Urothelium cell line (cell line): ENCODE measurements around the gene PDE3A.
"Not testable (repeated sequence)": the region's sequence is repeated elsewhere in the genome, so short reads cannot be mapped to it uniquely, and the experiment has no call there.

Source experiments
- DNase-seq: peaks from one replicate; pipeline ENCODE4 v3.0.0; 2011; ENCODE audit warnings: low spot score, mixed read lengths
- FAIRE-seq: peaks from 2 replicates; lab custom pipeline; 2011; peaks lifted over from hg19 to GRCh38; lab: Jason Lieb, UNC

Gene PDE3A

GRCh38 chr12:20368114-20368650 lies at the start of gene PDE3A:
Gene PDE3A, plus strand, starts transcription at chr12:20368537. Its CDS starts 748 bp downstream, at chr12:20369285.
- FAIRE-seq = no peak

GRCh38 chr12:20319366-20319765 lies 49.0 kb upstream of the PDE3A start:
- FAIRE-seq (no peak), DNase-seq (no peak)

More at GRCh38 chr12:20368114-20368650, at the start of gene PDE3A:
- peak; percentile 62 for DNase-seq

GRCh38 chr12:20320552-20320951 lies 47.8 kb upstream of the PDE3A start:
- FAIRE-seq (no peak), DNase-seq (no peak)

GRCh38 chr12:20330826-20331505 lies 37.4 kb upstream of the PDE3A start:
- not testable (repeated sequence) for DNase-seq, FAIRE-seq

- FAIRE-seq (no peak), DNase-seq (no peak)
Measured at GRCh38 chr12:20339060-20339459, 29.3 kb upstream of the PDE3A start.

GRCh38 chr12:20342111-20342510 lies 26.2 kb upstream of the PDE3A start:
- DNase-seq = no peak
- FAIRE-seq = no peak

GRCh38 chr12:20345866-20346265 lies 22.5 kb upstream of the PDE3A start:
- FAIRE-seq (no peak), DNase-seq (no peak)

- DNase-seq (no peak), FAIRE-seq (no peak)
Measured at GRCh38 chr12:20350026-20350425, 18.3 kb upstream of the PDE3A start.

- no peak for DNase-seq
- no peak for FAIRE-seq
Measured at GRCh38 chr12:20350495-20350894, 17.8 kb upstream of the PDE3A start.

GRCh38 chr12:20351406-20351805 lies 16.9 kb upstream of the PDE3A start:
- no peak for FAIRE-seq

GRCh38 chr12:20356048-20356447 lies 12.3 kb upstream of the PDE3A start:
- no peak for FAIRE-seq
- DNase-seq = no peak

More at GRCh38 chr12:20351406-20351805, 16.9 kb upstream of the PDE3A start:
- no peak for DNase-seq

GRCh38 chr12:20360407-20360806 lies 7.9 kb upstream of the PDE3A start:
- DNase-seq (no peak), FAIRE-seq (no peak)

- FAIRE-seq (no peak), DNase-seq (no peak)
Measured at GRCh38 chr12:20361416-20361815, 6.9 kb upstream of the PDE3A start.

GRCh38 chr12:20364501-20364900 lies 3.8 kb upstream of the PDE3A start:
- FAIRE-seq = peak; percentile 44
- DNase-seq = no peak

GRCh38 chr12:20366776-20367409 lies 1.4 kb upstream of the PDE3A start:
- DNase-seq (no peak), FAIRE-seq (no peak)

GRCh38 chr12:20367583-20368113 lies 689 bp upstream of the PDE3A start:
- no peak for FAIRE-seq
- DNase-seq = no peak

GRCh38 chr12:20368651-20369304 lies 441 bp downstream of the PDE3A start:
- peak; percentile 12 for DNase-seq
- no peak for FAIRE-seq

- FAIRE-seq (no peak), DNase-seq (peak; percentile 26)
Measured at GRCh38 chr12:20369305-20370013, 1.1 kb downstream of the PDE3A start.

- no peak for FAIRE-seq
- peak; percentile 3 for DNase-seq
Measured at GRCh38 chr12:20370014-20370386, 1.7 kb downstream of the PDE3A start.

GRCh38 chr12:20370866-20371519 lies 2.7 kb downstream of the PDE3A start:
- no peak for DNase-seq
- FAIRE-seq = no peak
